HepG2 (cell line): ENCODE data around the gene COASY.

Source experiments
- CBFB ChIP-seq: sonication (generic); formaldehyde crosslinking; IDR thresholded peaks from 2 replicates; pipeline ENCODE4 v1.4.0; 2020; ENCODE audit warnings: missing genetic modification reagents
- CTCF ChIP-seq: sonication (generic); formaldehyde crosslinking; IDR thresholded peaks from 2 replicates; pipeline ENCODE4 v1.5.0; 2020; ENCODE audit warnings: mild to moderate bottlenecking, missing genetic modification reagents, moderate library complexity
- DRAP1 ChIP-seq: IDR thresholded peaks from 2 replicates; pipeline ENCODE4 v1.6.1; 2016; ENCODE audit warnings: missing genetic modification reagents, missing compliant biosample characterization
- NCOA1 ChIP-seq: sonication (generic); formaldehyde crosslinking; IDR thresholded peaks from 2 replicates; pipeline ENCODE4 v1.9.0; 2021; ENCODE audit warnings: missing genetic modification reagents
- ZMYM3 ChIP-seq: sonication (generic); formaldehyde crosslinking; IDR thresholded peaks from 2 replicates; pipeline ENCODE4 v1.5.1; 2020; ENCODE audit warnings: mild to moderate bottlenecking, missing genetic modification reagents
- ZNF282 ChIP-seq: fragments of 450-650 bp; IDR thresholded peaks from 2 replicates; pipeline ENCODE4 v1.6.1; 2018; ENCODE audit not compliant: partially characterized antibody
- ZNF512 ChIP-seq: sonication (generic); formaldehyde crosslinking; IDR thresholded peaks from 2 replicates; pipeline ENCODE4 v1.4.0; 2020; ENCODE audit warnings: mild to moderate bottlenecking, missing genetic modification reagents
- ZNF639 ChIP-seq: conservative IDR thresholded peaks from 2 replicates; pipeline ENCODE4 v1.6.1; 2018; ENCODE audit warnings: missing genetic modification reagents

GRCh38 chr17:42548993-42549755 is 12.8 kb upstream of the COASY start:
- no peak for TF ChIP-seq ZMYM3 (CRISPR knock-in tag)
- TF ChIP-seq CBFB (CRISPR knock-in tag): no peak
- TF ChIP-seq ZNF639 (CRISPR knock-in tag): no peak
- TF ChIP-seq ZNF282: no peak
- no peak for TF ChIP-seq CTCF
- TF ChIP-seq DRAP1 (CRISPR knock-in tag): no peak
- TF ChIP-seq NCOA1 (CRISPR knock-in tag): no peak
- TF ChIP-seq ZNF512 (CRISPR knock-in tag): no peak
